Skeletal muscle satellite cell (primary cell): ENCODE data around the gene N4BP2L2.

ENCODE experiments used
- H3K27me3 ChIP-seq: 2 replicates; pipeline ENCODE4 v1.7.0; 2013; ENCODE audit warnings: low read length; ENCODE audit not compliant: control insufficient read depth, insufficient read depth
- H3K36me3 ChIP-seq: 2 replicates; pipeline ENCODE4 v1.7.0; 2013; ENCODE audit warnings: mild to moderate bottlenecking, control low read depth, low read length; ENCODE audit not compliant: insufficient read depth
- H3K4me1 ChIP-seq: 2 replicates; pipeline ENCODE4 v1.7.0; 2013; ENCODE audit warnings: low read length; ENCODE audit not compliant: control insufficient read depth, insufficient read depth
- H3K4me2 ChIP-seq: 2 replicates; pipeline ENCODE4 v1.7.0; 2013; ENCODE audit warnings: mild to moderate bottlenecking, low read length
- H3K4me3 ChIP-seq: 2 replicates; pipeline ENCODE4 v1.7.0; 2013; ENCODE audit warnings: low read length
- H3K9ac ChIP-seq: 2 replicates; pipeline ENCODE4 v1.7.0; 2013; ENCODE audit warnings: mild to moderate bottlenecking, low read depth, low read length, moderate library complexity
- H3K9me3 ChIP-seq: replicated peaks from 2 replicates; pipeline ENCODE4 v1.7.0; 2013; ENCODE audit warnings: mild to moderate bottlenecking, control low read depth, low read length

The N4BP2L2 gene

GRCh38 chr13:32430018-32430747 lies 108.4 kb downstream of the N4BP2L2 start:
- Histone ChIP-seq H3K9ac (no peak overlapping the region), H3K9me3 (no peaks in the 10 kb centered on the region), H3K4me2 (no peak overlapping the region), H3K36me3 (no peaks in the 10 kb centered on the region), H3K27me3 (no peaks in the 10 kb centered on the region), H3K4me3 (no peak overlapping the region), H3K4me1 (peaks cover 20% of the 10 kb centered on the region)

GRCh38 chr13:32429433-32429909 lies 109.1 kb downstream of the N4BP2L2 start:
- Histone ChIP-seq H3K9ac (no peak overlapping the region), H3K4me1 (peaks cover 20% of the 10 kb centered on the region), H3K27me3 (no peaks in the 10 kb centered on the region), H3K4me2 (no peak overlapping the region), H3K4me3 (no peak overlapping the region), H3K9me3 (no peaks in the 10 kb centered on the region), H3K36me3 (no peaks in the 10 kb centered on the region)

GRCh38 chr13:32428581-32429432 lies 109.8 kb downstream of the N4BP2L2 start:
- H3K9ac ChIP-seq: peak overlapping the region; percentile 78
- peak overlapping the region; percentile 80 for H3K4me3 ChIP-seq
- no peaks in the 10 kb centered on the region for H3K27me3 ChIP-seq
- H3K36me3 ChIP-seq: no peaks in the 10 kb centered on the region
- peaks cover 20% of the 10 kb centered on the region for H3K4me1 ChIP-seq
- H3K4me2 ChIP-seq: peak overlapping the region; percentile 98
- no peaks in the 10 kb centered on the region for H3K9me3 ChIP-seq

GRCh38 chr13:32427852-32428580 lies 110.6 kb downstream of the N4BP2L2 start, which contains the start of gene N4BP2L1:
TSS of gene N4BP2L1 (minus strand) at chr13:32428130. CDS start at chr13:32428082, 48 bp downstream.
- H3K9me3 ChIP-seq: no peaks in the 10 kb centered on the region
- H3K36me3 ChIP-seq: no peaks in the 10 kb centered on the region
- peak within 1 kb of the TSS; percentile 78 for H3K9ac ChIP-seq
- H3K27me3 ChIP-seq: no peaks in the 10 kb centered on the region
- H3K4me1 ChIP-seq: peaks cover 20% of the 10 kb centered on the region
- peak within 1 kb of the TSS; percentile 80 for H3K4me3 ChIP-seq
- peak within 1 kb of the TSS; percentile 98 for H3K4me2 ChIP-seq

- H3K36me3 ChIP-seq: no peaks in the 10 kb centered on the region
- peak overlapping the region; percentile 98 for H3K4me2 ChIP-seq
- no peaks in the 10 kb centered on the region for H3K27me3 ChIP-seq
- peaks cover 20% of the 10 kb centered on the region for H3K4me1 ChIP-seq
- H3K9me3 ChIP-seq: no peaks in the 10 kb centered on the region
- H3K4me3 ChIP-seq: peak overlapping the region; percentile 80
- H3K9ac ChIP-seq: peak overlapping the region; percentile 78
These were observed 111.4 kb downstream of the N4BP2L2 start for GRCh38 chr13:32426990-32427851.

GRCh38 chr13:32426191-32426989 lies 112.2 kb downstream of the N4BP2L2 start:
- peak overlapping the region; percentile 80 for H3K4me3 ChIP-seq
- peaks cover 20% of the 10 kb centered on the region for H3K4me1 ChIP-seq
- H3K9me3 ChIP-seq: no peaks in the 10 kb centered on the region
- H3K9ac ChIP-seq: peak overlapping the region; percentile 78
- H3K36me3 ChIP-seq: no peaks in the 10 kb centered on the region
- no peaks in the 10 kb centered on the region for H3K27me3 ChIP-seq
- peak overlapping the region; percentile 98 for H3K4me2 ChIP-seq

- Histone ChIP-seq H3K9ac (no peak overlapping the region), H3K4me2 (no peak overlapping the region), H3K36me3 (no peaks in the 10 kb centered on the region), H3K27me3 (no peaks in the 10 kb centered on the region), H3K4me3 (no peak overlapping the region), H3K9me3 (no peaks in the 10 kb centered on the region), H3K4me1 (peaks cover 20% of the 10 kb centered on the region)
These were observed 113.4 kb downstream of the N4BP2L2 start for GRCh38 chr13:32425158-32425557.

GRCh38 chr13:32423592-32423991 lies 115.0 kb downstream of the N4BP2L2 start:
- H3K27me3 ChIP-seq: no peaks in the 10 kb centered on the region
- H3K4me2 ChIP-seq: no peak overlapping the region
- H3K4me1 ChIP-seq: peaks cover 20% of the 10 kb centered on the region
- H3K4me3 ChIP-seq: no peak overlapping the region
- peaks cover 3% of the 10 kb centered on the region for H3K9me3 ChIP-seq
- H3K9ac ChIP-seq: no peak overlapping the region
- H3K36me3 ChIP-seq: no peaks in the 10 kb centered on the region

- Histone ChIP-seq H3K27me3 (no peaks in the 10 kb centered on the region), H3K4me3 (no peak overlapping the region), H3K36me3 (no peaks in the 10 kb centered on the region), H3K9ac (no peak overlapping the region), H3K4me2 (no peak overlapping the region), H3K9me3 (peaks cover 3% of the 10 kb centered on the region), H3K4me1 (no peaks in the 10 kb centered on the region)
These were observed 118.7 kb downstream of the N4BP2L2 start for GRCh38 chr13:32419862-32420261.

- Histone ChIP-seq H3K4me2 (no peak overlapping the region), H3K27me3 (no peaks in the 10 kb centered on the region), H3K9ac (no peak overlapping the region), H3K4me3 (no peak overlapping the region), H3K9me3 (peaks cover 3% of the 10 kb centered on the region), H3K4me1 (no peaks in the 10 kb centered on the region), H3K36me3 (no peaks in the 10 kb centered on the region)
These were observed 120.6 kb downstream of the N4BP2L2 start for GRCh38 chr13:32417995-32418394.
